Measurements from ENCODE around the gene DNAAF2.
"Not testable (repeated sequence)": the region's sequence is repeated elsewhere in the genome, so short reads cannot be mapped to it uniquely, and the experiment has no call there.

Gene DNAAF2, protein sequence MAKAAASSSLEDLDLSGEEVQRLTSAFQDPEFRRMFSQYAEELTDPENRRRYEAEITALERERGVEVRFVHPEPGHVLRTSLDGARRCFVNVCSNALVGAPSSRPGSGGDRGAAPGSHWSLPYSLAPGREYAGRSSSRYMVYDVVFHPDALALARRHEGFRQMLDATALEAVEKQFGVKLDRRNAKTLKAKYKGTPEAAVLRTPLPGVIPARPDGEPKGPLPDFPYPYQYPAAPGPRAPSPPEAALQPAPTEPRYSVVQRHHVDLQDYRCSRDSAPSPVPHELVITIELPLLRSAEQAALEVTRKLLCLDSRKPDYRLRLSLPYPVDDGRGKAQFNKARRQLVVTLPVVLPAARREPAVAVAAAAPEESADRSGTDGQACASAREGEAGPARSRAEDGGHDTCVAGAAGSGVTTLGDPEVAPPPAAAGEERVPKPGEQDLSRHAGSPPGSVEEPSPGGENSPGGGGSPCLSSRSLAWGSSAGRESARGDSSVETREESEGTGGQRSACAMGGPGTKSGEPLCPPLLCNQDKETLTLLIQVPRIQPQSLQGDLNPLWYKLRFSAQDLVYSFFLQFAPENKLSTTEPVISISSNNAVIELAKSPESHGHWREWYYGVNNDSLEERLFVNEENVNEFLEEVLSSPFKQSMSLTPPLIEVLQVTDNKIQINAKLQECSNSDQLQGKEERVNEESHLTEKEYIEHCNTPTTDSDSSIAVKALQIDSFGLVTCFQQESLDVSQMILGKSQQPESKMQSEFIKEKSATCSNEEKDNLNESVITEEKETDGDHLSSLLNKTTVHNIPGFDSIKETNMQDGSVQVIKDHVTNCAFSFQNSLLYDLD

DNA sequence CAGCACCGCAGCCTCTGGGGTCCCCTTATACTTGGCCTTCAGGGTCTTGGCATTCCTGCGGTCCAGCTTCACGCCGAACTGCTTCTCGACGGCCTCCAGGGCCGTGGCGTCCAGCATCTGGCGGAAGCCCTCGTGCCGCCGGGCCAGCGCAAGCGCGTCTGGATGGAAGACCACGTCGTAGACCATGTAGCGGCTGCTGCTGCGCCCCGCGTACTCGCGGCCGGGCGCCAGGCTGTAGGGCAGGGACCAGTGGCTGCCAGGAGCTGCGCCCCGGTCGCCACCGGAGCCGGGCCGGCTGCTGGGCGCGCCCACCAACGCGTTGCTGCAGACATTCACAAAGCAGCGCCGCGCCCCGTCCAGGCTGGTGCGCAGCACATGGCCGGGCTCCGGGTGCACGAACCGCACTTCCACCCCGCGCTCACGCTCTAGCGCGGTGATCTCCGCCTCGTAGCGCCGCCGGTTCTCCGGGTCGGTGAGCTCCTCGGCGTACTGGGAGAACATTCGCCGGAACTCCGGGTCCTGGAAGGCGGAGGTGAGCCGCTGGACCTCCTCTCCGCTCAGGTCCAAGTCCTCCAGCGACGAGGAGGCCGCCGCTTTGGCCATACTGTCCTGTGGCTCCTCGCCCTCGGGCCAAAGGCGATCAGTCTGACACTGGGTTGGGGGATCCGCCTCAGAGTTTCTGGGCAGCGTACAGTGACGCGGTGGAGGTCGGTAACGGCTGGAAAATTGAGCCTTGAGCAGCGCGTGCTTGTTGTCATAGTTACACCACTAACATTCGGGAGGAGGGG is at the start of gene DNAAF2:
DNAAF2 (minus strand) TSS at position 698 of the 788 bp plus-strand sequence; CDS start at position 603, 95 bp downstream.
- peaks cover 14% of the 10 kb centered on the region for H3K4me1 ChIP-seq (ENCODE audit: control insufficient read depth, insufficient read depth, low read length, unreplicated experiment)
- peaks cover 83% of the 10 kb centered on the region for H3K79me2 ChIP-seq (ENCODE audit: control insufficient read depth, insufficient read depth, low read length, unreplicated experiment)
- peak within 1 kb of the TSS; percentile 76 for H2AFZ ChIP-seq (ENCODE audit: low read length, unreplicated experiment)

GRCh38 chr14:49679271-49679670 is 44.2 kb upstream of the DNAAF2 start:
- no peaks in the 10 kb centered on the region for H3K27me3 ChIP-seq (ENCODE audit: insufficient read depth, low read length)
- H3K27ac ChIP-seq (ENCODE audit: low read depth, low read length), result 0 out of 2 replicates have a peak overlapping the region, but pooled peaks have one; percentile 12
- no peak overlapping the region for H2AFZ ChIP-seq (ENCODE audit: low read length, unreplicated experiment)
- peaks cover 23% of the 10 kb centered on the region; the same call in 1 of the 2 replicates for H3K36me3 ChIP-seq (ENCODE audit: insufficient read depth, low read length)
- peaks cover 8% of the 10 kb centered on the region for H3K4me1 ChIP-seq (ENCODE audit: control insufficient read depth, insufficient read depth, low read length, unreplicated experiment)
- H3K4me3 ChIP-seq (ENCODE audit: low read depth, low read length), result no peak overlapping the region
- H3K79me2 ChIP-seq (ENCODE audit: control insufficient read depth, insufficient read depth, low read length, unreplicated experiment), result peaks cover 10% of the 10 kb centered on the region

More for the DNA sequence above, at the start of gene DNAAF2:
- Histone ChIP-seq H3K27me3 (ENCODE audit: insufficient read depth, low read length) (no peaks in the 10 kb centered on the region), H3K4me3 (ENCODE audit: low read depth, low read length) (peak within 1 kb of the TSS; percentile 99), H3K36me3 (ENCODE audit: insufficient read depth, low read length) (peaks cover 18% of the 10 kb centered on the region), H3K27ac (ENCODE audit: low read depth, low read length) (peak within 1 kb of the TSS; percentile 79)

DNA sequence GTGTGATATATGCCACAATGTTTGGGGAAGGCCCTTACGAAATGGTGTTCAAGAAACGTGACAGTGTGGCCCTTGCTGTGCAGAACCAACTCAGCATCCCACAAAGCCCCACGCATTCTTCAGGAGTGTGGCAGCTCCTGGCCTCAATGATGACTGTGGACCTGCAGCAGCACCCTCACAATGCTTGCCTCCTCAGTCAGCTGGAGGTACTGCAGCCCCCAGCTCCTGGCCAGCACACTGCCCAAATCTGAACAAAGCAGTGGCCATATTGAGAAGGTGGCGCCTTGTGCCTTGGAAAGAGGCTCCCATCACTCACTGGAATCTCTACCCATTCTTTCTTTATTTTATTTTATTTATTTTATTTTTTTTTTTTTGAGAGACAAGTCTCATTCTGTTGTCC is 42.6 kb upstream of the DNAAF2 start:
- Histone ChIP-seq H3K36me3 (ENCODE audit: insufficient read depth, low read length) (peaks cover 28% of the 10 kb centered on the region), H3K4me3 (ENCODE audit: low read depth, low read length) (no peak overlapping the region), H3K27me3 (ENCODE audit: insufficient read depth, low read length) (no peaks in the 10 kb centered on the region), H3K4me1 (ENCODE audit: control insufficient read depth, insufficient read depth, low read length, unreplicated experiment) (peaks cover 8% of the 10 kb centered on the region), H3K79me2 (ENCODE audit: control insufficient read depth, insufficient read depth, low read length, unreplicated experiment) (peaks cover 5% of the 10 kb centered on the region), H2AFZ (ENCODE audit: low read length, unreplicated experiment) (no peak overlapping the region), H3K27ac (ENCODE audit: low read depth, low read length) (no peak overlapping the region)

DNA sequence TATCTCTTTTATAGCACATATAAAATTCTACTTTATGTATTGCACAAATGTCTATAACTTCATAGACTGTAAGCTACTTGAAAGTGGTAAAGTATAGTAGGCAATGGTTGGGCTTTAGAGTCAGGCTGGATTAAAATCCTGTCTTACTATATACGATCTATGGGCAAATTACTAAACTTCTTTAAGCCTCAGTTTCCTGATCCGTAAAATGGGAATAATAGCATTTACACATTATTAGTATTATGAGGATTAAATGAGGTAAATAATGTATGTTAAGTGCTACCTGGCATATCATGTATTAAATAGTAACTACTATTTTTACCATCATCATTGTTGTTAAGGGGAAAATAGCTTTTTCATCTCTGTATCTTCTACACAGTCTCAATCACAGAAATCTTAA is 38.5 kb upstream of the DNAAF2 start:
- Histone ChIP-seq H2AFZ (ENCODE audit: low read length, unreplicated experiment) (no peak overlapping the region), H3K36me3 (ENCODE audit: insufficient read depth, low read length) (peaks cover 25% of the 10 kb centered on the region), H3K4me3 (ENCODE audit: low read depth, low read length) (no peak overlapping the region)

GRCh38 chr14:49670475-49670874 is 35.4 kb upstream of the DNAAF2 start:
- Histone ChIP-seq H3K79me2 (ENCODE audit: control insufficient read depth, insufficient read depth, low read length, unreplicated experiment) (no peaks in the 10 kb centered on the region), H3K27ac (ENCODE audit: low read depth, low read length) (no peak overlapping the region), H3K4me3 (ENCODE audit: low read depth, low read length) (no peak overlapping the region), H3K36me3 (ENCODE audit: insufficient read depth, low read length) (peaks cover 15% of the 10 kb centered on the region), H3K27me3 (ENCODE audit: insufficient read depth, low read length) (no peaks in the 10 kb centered on the region), H3K4me1 (ENCODE audit: control insufficient read depth, insufficient read depth, low read length, unreplicated experiment) (no peaks in the 10 kb centered on the region), H2AFZ (ENCODE audit: low read length, unreplicated experiment) (no peak overlapping the region)

More for the DNA sequence above, 38.5 kb upstream of the DNAAF2 start:
- Histone ChIP-seq H3K27me3 (ENCODE audit: insufficient read depth, low read length) (no peaks in the 10 kb centered on the region), H3K4me1 (ENCODE audit: control insufficient read depth, insufficient read depth, low read length, unreplicated experiment) (no peaks in the 10 kb centered on the region), H3K79me2 (ENCODE audit: control insufficient read depth, insufficient read depth, low read length, unreplicated experiment) (peaks cover 5% of the 10 kb centered on the region), H3K27ac (ENCODE audit: low read depth, low read length) (no peak overlapping the region)

DNA sequence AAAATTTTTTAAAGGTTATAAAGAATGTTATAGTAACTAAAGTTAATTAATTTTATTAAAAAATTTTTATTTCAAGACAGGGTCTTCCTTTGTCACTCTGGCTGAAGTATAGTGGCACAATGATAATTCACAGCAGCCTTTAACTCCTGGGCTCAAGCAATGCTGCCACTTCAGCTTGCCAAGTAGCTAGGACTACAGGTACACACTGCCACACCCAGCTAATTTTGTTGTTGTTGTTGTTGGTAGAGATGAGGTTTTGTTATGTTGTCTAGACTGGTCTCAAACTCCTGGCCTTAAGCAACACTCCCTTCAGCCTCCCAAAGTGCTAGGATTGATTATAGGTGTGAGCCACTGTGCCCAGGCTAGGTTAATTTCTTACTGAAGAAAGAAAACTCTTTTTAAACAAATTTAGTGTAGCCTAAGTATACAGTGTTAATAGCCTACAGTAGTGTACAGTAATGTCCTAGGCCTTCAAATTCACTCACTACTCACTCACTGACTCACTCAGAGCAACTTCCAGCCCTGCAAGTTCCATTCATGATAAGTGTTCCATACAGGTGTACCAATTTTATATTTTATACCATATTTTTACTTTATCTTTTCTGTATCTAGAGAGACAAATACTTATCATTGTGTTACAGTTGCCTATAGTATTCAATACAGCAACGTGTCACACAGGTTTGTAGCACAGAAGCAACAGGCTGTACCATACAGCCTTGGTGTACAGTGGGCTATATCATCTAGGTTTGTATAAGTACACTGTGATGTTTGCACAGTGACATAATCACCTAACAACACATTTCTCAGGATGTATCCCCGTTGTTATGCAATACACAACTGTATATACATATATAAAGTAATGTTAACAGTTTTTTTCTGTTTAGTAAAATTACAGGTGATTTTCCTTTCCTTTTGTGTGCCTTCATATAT is 24.7 kb upstream of the DNAAF2 start:
- 0 out of 2 replicates have a peak, but pooled peaks cover 2% of the 10 kb centered on the region for H3K36me3 ChIP-seq (ENCODE audit: insufficient read depth, low read length)
- H3K27me3 ChIP-seq (ENCODE audit: insufficient read depth, low read length), result no peaks in the 10 kb centered on the region
- no peak overlapping the region for H3K27ac ChIP-seq (ENCODE audit: low read depth, low read length)
- H3K4me1 ChIP-seq (ENCODE audit: control insufficient read depth, insufficient read depth, low read length, unreplicated experiment), result no peaks in the 10 kb centered on the region
- H2AFZ ChIP-seq (ENCODE audit: low read length, unreplicated experiment), result no peak overlapping the region
- H3K79me2 ChIP-seq (ENCODE audit: control insufficient read depth, insufficient read depth, low read length, unreplicated experiment), result no peaks in the 10 kb centered on the region
- no peak overlapping the region for H3K4me3 ChIP-seq (ENCODE audit: low read depth, low read length)

DNA sequence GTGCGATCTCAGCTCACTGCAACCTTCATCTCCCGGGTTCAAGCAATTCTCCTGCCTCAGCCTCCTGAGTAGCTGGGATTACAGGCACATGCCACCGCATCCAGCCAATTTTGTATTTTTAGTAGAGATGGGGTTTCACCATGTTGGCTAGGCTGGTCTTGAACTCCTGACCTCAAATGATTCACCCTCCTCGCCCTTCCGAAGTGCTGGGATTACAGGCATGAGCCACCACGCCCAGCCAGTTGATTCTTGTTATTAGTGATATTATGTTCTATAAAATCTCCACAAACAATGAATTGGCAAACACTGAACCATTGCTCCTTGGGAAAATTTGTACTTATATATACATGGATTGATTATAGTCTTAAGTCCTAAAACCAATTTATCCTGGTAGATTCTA is 22.5 kb upstream of the DNAAF2 start:
- H3K4me3 ChIP-seq (ENCODE audit: low read depth, low read length); H3K27me3 ChIP-seq (ENCODE audit: insufficient read depth, low read length); H3K36me3 ChIP-seq (ENCODE audit: insufficient read depth, low read length); H3K79me2 ChIP-seq (ENCODE audit: control insufficient read depth, insufficient read depth, low read length, unreplicated experiment); H2AFZ ChIP-seq (ENCODE audit: low read length, unreplicated experiment); H3K27ac ChIP-seq (ENCODE audit: low read depth, low read length); H3K4me1 ChIP-seq (ENCODE audit: control insufficient read depth, insufficient read depth, low read length, unreplicated experiment): not testable (repeated sequence)

DNA sequence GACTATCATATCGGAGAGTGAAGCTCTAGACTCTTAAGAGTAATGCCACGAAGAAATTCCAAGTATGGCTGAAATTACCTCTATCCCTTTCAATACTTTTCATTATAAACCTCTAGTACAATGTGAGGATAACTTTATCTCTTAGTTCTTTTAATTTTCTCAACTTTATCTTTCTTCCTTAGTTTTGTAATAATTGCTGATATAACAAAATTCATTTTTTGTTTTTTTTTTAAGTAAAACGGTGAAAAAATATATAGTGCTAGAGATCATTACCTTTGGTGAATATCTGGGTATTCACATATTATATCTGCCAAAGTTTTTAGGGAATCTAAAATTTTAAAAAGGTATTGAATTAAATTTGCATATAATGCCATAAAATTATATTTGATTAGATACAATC is 19.5 kb upstream of the DNAAF2 start:
- H2AFZ ChIP-seq (ENCODE audit: low read length, unreplicated experiment), result no peak overlapping the region
- no peak overlapping the region for H3K4me3 ChIP-seq (ENCODE audit: low read depth, low read length)
- no peaks in the 10 kb centered on the region for H3K27me3 ChIP-seq (ENCODE audit: insufficient read depth, low read length)
- peaks cover 9% of the 10 kb centered on the region for H3K36me3 ChIP-seq (ENCODE audit: insufficient read depth, low read length)
- H3K79me2 ChIP-seq (ENCODE audit: control insufficient read depth, insufficient read depth, low read length, unreplicated experiment), result peaks cover 2% of the 10 kb centered on the region
- no peak overlapping the region for H3K27ac ChIP-seq (ENCODE audit: low read depth, low read length)
- H3K4me1 ChIP-seq (ENCODE audit: control insufficient read depth, insufficient read depth, low read length, unreplicated experiment), result no peaks in the 10 kb centered on the region

GRCh38 chr14:49653508-49653907 is 18.5 kb upstream of the DNAAF2 start:
- Histone ChIP-seq H3K79me2 (ENCODE audit: control insufficient read depth, insufficient read depth, low read length, unreplicated experiment) (peaks cover 2% of the 10 kb centered on the region), H3K4me3 (ENCODE audit: low read depth, low read length) (no peak overlapping the region), H3K36me3 (ENCODE audit: insufficient read depth, low read length) (peaks cover 9% of the 10 kb centered on the region), H3K27me3 (ENCODE audit: insufficient read depth, low read length) (no peaks in the 10 kb centered on the region), H2AFZ (ENCODE audit: low read length, unreplicated experiment) (no peak overlapping the region), H3K4me1 (ENCODE audit: control insufficient read depth, insufficient read depth, low read length, unreplicated experiment) (no peaks in the 10 kb centered on the region), H3K27ac (ENCODE audit: low read depth, low read length) (no peak overlapping the region)

Measured in ACC112 (cell line).